ENCODE results near the gene KCNIP1.

The KCNIP1 gene

GRCh38 chr5:170697031-170697430, 193.2 kb downstream of the KCNIP1 start:
- H3K4me1 Mint-ChIP-seq (ENCODE audit: low read depth) = no peaks in the 10 kb centered on the region
- H3K27me3 Mint-ChIP-seq = peaks cover 20% of the 10 kb centered on the region

GRCh38 chr5:170700503-170700902, 196.7 kb downstream of the KCNIP1 start:
- no peak overlapping the region for H3K27ac Mint-ChIP-seq
- H3K27me3 Mint-ChIP-seq = peaks cover 8% of the 10 kb centered on the region
- H3K4me3 Mint-ChIP-seq = no peak overlapping the region
- no peaks in the 10 kb centered on the region for H3K36me3 Mint-ChIP-seq
- no peaks in the 10 kb centered on the region for H3K4me1 Mint-ChIP-seq (ENCODE audit: low read depth)
- H3K9me3 Mint-ChIP-seq (ENCODE audit: low read depth) = no peaks in the 10 kb centered on the region

More at GRCh38 chr5:170697031-170697430, 193.2 kb downstream of the KCNIP1 start:
- no peak overlapping the region for H3K27ac Mint-ChIP-seq
- H3K36me3 Mint-ChIP-seq = no peaks in the 10 kb centered on the region
- no peaks in the 10 kb centered on the region for H3K9me3 Mint-ChIP-seq (ENCODE audit: low read depth)
- no peak overlapping the region for H3K4me3 Mint-ChIP-seq

GRCh38 chr5:170701334-170701733, 197.5 kb downstream of the KCNIP1 start:
- no peaks in the 10 kb centered on the region for H3K4me1 Mint-ChIP-seq (ENCODE audit: low read depth)

GRCh38 chr5:170704417-170705192, 200.8 kb downstream of the KCNIP1 start:
- Mint-ChIP-seq H3K4me1 (ENCODE audit: low read depth) (no peaks in the 10 kb centered on the region), H3K27ac (no peak overlapping the region), H3K4me3 (no peak overlapping the region), H3K9me3 (ENCODE audit: low read depth) (no peaks in the 10 kb centered on the region), H3K27me3 (peaks cover 7% of the 10 kb centered on the region), H3K36me3 (no peaks in the 10 kb centered on the region)

More at GRCh38 chr5:170701334-170701733, 197.5 kb downstream of the KCNIP1 start:
- Mint-ChIP-seq H3K9me3 (ENCODE audit: low read depth) (no peaks in the 10 kb centered on the region), H3K27me3 (peaks cover 5% of the 10 kb centered on the region), H3K27ac (no peak overlapping the region), H3K36me3 (no peaks in the 10 kb centered on the region), H3K4me3 (no peak overlapping the region)

GRCh38 chr5:170709640-170710039, 205.8 kb downstream of the KCNIP1 start:
- peaks cover 17% of the 10 kb centered on the region for H3K27me3 Mint-ChIP-seq

GRCh38 chr5:170711300-170711699, 207.5 kb downstream of the KCNIP1 start:
- Mint-ChIP-seq H3K27ac (no peak overlapping the region), H3K27me3 (peaks cover 20% of the 10 kb centered on the region), H3K9me3 (ENCODE audit: low read depth) (peaks cover 6% of the 10 kb centered on the region), H3K4me3 (no peak overlapping the region), H3K4me1 (ENCODE audit: low read depth) (no peaks in the 10 kb centered on the region), H3K36me3 (no peaks in the 10 kb centered on the region)

More at GRCh38 chr5:170709640-170710039, 205.8 kb downstream of the KCNIP1 start:
- H3K4me3 Mint-ChIP-seq = no peak overlapping the region
- H3K4me1 Mint-ChIP-seq (ENCODE audit: low read depth) = no peaks in the 10 kb centered on the region
- no peak overlapping the region for H3K27ac Mint-ChIP-seq
- H3K9me3 Mint-ChIP-seq (ENCODE audit: low read depth) = peaks cover 6% of the 10 kb centered on the region
- no peaks in the 10 kb centered on the region for H3K36me3 Mint-ChIP-seq

- Mint-ChIP-seq H3K27ac (no peak overlapping the region), H3K27me3 (peaks cover 16% of the 10 kb centered on the region), H3K36me3 (no peaks in the 10 kb centered on the region), H3K4me3 (no peak overlapping the region), H3K4me1 (ENCODE audit: low read depth) (no peaks in the 10 kb centered on the region), H3K9me3 (ENCODE audit: low read depth) (peaks cover 5% of the 10 kb centered on the region)
These were observed 211.3 kb downstream of the KCNIP1 start for GRCh38 chr5:170715141-170715540.

GRCh38 chr5:170716396-170716795, 212.6 kb downstream of the KCNIP1 start:
- Mint-ChIP-seq H3K9me3 (ENCODE audit: low read depth) (no peaks in the 10 kb centered on the region), H3K4me3 (no peak overlapping the region), H3K27ac (no peak overlapping the region), H3K27me3 (peaks cover 12% of the 10 kb centered on the region), H3K4me1 (ENCODE audit: low read depth) (no peaks in the 10 kb centered on the region), H3K36me3 (no peaks in the 10 kb centered on the region)

GRCh38 chr5:170719551-170719950, 215.7 kb downstream of the KCNIP1 start:
- no peaks in the 10 kb centered on the region for H3K4me1 Mint-ChIP-seq (ENCODE audit: low read depth)
- no peaks in the 10 kb centered on the region for H3K9me3 Mint-ChIP-seq (ENCODE audit: low read depth)
- no peak overlapping the region for H3K4me3 Mint-ChIP-seq
- no peaks in the 10 kb centered on the region for H3K36me3 Mint-ChIP-seq
- H3K27me3 Mint-ChIP-seq = peaks cover 13% of the 10 kb centered on the region
- H3K27ac Mint-ChIP-seq = no peak overlapping the region

- peaks cover 16% of the 10 kb centered on the region for H3K27me3 Mint-ChIP-seq
- no peaks in the 10 kb centered on the region for H3K36me3 Mint-ChIP-seq
- no peaks in the 10 kb centered on the region for H3K9me3 Mint-ChIP-seq (ENCODE audit: low read depth)
These were observed 216.4 kb downstream of the KCNIP1 start for GRCh38 chr5:170720179-170720578.

GRCh38 chr5:170720984-170721383, 217.2 kb downstream of the KCNIP1 start:
- no peaks in the 10 kb centered on the region for H3K9me3 Mint-ChIP-seq (ENCODE audit: low read depth)
- no peaks in the 10 kb centered on the region for H3K36me3 Mint-ChIP-seq
- no peaks in the 10 kb centered on the region for H3K4me1 Mint-ChIP-seq (ENCODE audit: low read depth)
- no peak overlapping the region for H3K4me3 Mint-ChIP-seq
- H3K27ac Mint-ChIP-seq = no peak overlapping the region
- peaks cover 16% of the 10 kb centered on the region for H3K27me3 Mint-ChIP-seq

More at GRCh38 chr5:170720179-170720578, 216.4 kb downstream of the KCNIP1 start:
- H3K27ac Mint-ChIP-seq = no peak overlapping the region
- no peak overlapping the region for H3K4me3 Mint-ChIP-seq
- no peaks in the 10 kb centered on the region for H3K4me1 Mint-ChIP-seq (ENCODE audit: low read depth)

- Mint-ChIP-seq H3K27me3 (peaks cover 18% of the 10 kb centered on the region), H3K9me3 (ENCODE audit: low read depth) (no peaks in the 10 kb centered on the region), H3K27ac (no peak overlapping the region), H3K4me3 (no peak overlapping the region), H3K4me1 (ENCODE audit: low read depth) (no peaks in the 10 kb centered on the region), H3K36me3 (no peaks in the 10 kb centered on the region)
These were observed 217.9 kb downstream of the KCNIP1 start for GRCh38 chr5:170721681-170722080.

GRCh38 chr5:170722316-170722715, 218.5 kb downstream of the KCNIP1 start:
- Mint-ChIP-seq H3K27me3 (peaks cover 23% of the 10 kb centered on the region), H3K4me3 (no peak overlapping the region), H3K36me3 (no peaks in the 10 kb centered on the region), H3K27ac (no peak overlapping the region), H3K9me3 (ENCODE audit: low read depth) (no peaks in the 10 kb centered on the region), H3K4me1 (ENCODE audit: low read depth) (no peaks in the 10 kb centered on the region)

GRCh38 chr5:170731052-170731451, 227.2 kb downstream of the KCNIP1 start:
- Mint-ChIP-seq H3K9me3 (ENCODE audit: low read depth) (no peaks in the 10 kb centered on the region), H3K4me1 (ENCODE audit: low read depth) (no peaks in the 10 kb centered on the region), H3K4me3 (no peak overlapping the region), H3K36me3 (no peaks in the 10 kb centered on the region), H3K27ac (no peak overlapping the region), H3K27me3 (peaks cover 20% of the 10 kb centered on the region)

GRCh38 chr5:170732685-170733084, 228.9 kb downstream of the KCNIP1 start:
- Mint-ChIP-seq H3K9me3 (ENCODE audit: low read depth) (no peaks in the 10 kb centered on the region), H3K36me3 (no peaks in the 10 kb centered on the region), H3K4me3 (no peak overlapping the region), H3K27ac (no peak overlapping the region), H3K27me3 (peaks cover 11% of the 10 kb centered on the region), H3K4me1 (ENCODE audit: low read depth) (no peaks in the 10 kb centered on the region)

GRCh38 chr5:170736966-170737365, 233.1 kb downstream of the KCNIP1 start:
- no peaks in the 10 kb centered on the region for H3K4me1 Mint-ChIP-seq (ENCODE audit: low read depth)
- H3K27ac Mint-ChIP-seq = no peak overlapping the region
- H3K9me3 Mint-ChIP-seq (ENCODE audit: low read depth) = no peaks in the 10 kb centered on the region
- no peak overlapping the region for H3K4me3 Mint-ChIP-seq
- peaks cover 6% of the 10 kb centered on the region for H3K27me3 Mint-ChIP-seq
- no peaks in the 10 kb centered on the region for H3K36me3 Mint-ChIP-seq
